ENCODE measurements around the gene NEO1. TPM values are rescaled to one million over a fixed set of nuclear protein-coding genes. Genes with fewer than 3 reads are reported as not detected.

NEO1 gene, protein sequence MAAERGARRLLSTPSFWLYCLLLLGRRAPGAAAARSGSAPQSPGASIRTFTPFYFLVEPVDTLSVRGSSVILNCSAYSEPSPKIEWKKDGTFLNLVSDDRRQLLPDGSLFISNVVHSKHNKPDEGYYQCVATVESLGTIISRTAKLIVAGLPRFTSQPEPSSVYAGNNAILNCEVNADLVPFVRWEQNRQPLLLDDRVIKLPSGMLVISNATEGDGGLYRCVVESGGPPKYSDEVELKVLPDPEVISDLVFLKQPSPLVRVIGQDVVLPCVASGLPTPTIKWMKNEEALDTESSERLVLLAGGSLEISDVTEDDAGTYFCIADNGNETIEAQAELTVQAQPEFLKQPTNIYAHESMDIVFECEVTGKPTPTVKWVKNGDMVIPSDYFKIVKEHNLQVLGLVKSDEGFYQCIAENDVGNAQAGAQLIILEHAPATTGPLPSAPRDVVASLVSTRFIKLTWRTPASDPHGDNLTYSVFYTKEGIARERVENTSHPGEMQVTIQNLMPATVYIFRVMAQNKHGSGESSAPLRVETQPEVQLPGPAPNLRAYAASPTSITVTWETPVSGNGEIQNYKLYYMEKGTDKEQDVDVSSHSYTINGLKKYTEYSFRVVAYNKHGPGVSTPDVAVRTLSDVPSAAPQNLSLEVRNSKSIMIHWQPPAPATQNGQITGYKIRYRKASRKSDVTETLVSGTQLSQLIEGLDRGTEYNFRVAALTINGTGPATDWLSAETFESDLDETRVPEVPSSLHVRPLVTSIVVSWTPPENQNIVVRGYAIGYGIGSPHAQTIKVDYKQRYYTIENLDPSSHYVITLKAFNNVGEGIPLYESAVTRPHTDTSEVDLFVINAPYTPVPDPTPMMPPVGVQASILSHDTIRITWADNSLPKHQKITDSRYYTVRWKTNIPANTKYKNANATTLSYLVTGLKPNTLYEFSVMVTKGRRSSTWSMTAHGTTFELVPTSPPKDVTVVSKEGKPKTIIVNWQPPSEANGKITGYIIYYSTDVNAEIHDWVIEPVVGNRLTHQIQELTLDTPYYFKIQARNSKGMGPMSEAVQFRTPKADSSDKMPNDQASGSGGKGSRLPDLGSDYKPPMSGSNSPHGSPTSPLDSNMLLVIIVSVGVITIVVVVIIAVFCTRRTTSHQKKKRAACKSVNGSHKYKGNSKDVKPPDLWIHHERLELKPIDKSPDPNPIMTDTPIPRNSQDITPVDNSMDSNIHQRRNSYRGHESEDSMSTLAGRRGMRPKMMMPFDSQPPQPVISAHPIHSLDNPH (N-terminal part only)
- 20.6 and 22.6 TPM in 2 replicates for total RNA-seq

DNA sequence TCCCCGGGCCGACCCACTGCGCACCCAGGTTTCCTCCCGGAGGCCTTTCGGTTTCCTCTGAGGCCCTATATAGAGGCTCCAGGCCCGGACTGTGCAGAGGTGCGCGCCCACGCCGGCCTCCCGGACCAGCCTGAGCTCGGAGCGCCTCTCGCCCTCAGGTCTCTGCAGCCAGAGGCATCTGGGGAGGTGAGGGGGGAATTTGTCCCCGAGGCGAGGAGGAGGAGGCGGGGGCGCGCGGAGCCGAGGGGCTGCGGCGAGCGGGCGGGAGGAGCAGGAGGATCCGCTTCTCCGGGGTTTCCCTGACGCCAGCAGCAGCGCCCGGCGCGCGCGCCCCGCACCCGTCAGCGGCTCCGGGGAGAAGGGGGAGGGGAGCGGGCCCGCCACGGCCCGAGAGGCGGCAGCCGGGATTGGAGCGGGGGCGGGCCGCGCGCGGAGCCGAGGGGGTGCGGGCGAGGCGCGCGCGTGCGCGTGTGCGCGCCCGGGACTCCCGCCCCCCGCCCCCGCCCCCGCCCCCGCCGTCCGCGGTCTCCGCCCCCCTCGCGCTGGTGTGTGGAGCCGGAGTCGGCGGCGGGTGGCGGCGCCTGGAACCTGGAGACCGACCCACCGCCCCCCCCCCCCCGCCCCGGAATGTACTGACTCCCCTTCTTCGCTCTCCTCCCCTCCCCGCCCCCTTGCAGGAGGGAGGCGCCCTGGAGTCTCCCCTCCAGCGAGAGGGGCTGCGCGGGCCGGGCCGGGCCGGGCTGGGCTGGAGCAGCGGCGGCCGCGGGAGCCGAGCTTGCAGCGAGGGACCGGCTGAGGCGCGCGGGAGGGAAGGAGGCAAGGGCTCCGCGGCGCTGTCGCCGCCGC, at the start of gene NEO1:
Gene NEO1, plus strand, starts transcription at position 657 of the 846 bp plus-strand sequence. CDS start 213 bp downstream, outside the sequence.

Small RNA genes lying within 50 kb of the gene (small RNA-seq; reads per million reads assigned to genes)
- not detected for gene FKBP1AP2 (ENCODE audit: low replicate concordance)

Measured in placental pericyte (primary cell).